Stimulated activated CD8-positive, alpha-beta memory T cell treated with anti-CD3 and anti-CD28 coated beads, Interleukin-12 subunit alpha, Interleukin-12 subunit beta, amount 100 ng/mL, for 24 hours (primary cell): Measurements from ENCODE around the gene TMEM132C.

ENCODE experiments used
- DNase-seq: peaks from one replicate; pipeline ENCODE4 v3.0.0-alpha.2; 2020; ENCODE audit errors: extremely low read depth

The TMEM132C gene

GRCh38 chr12:128288896-128289295 lies 21.9 kb downstream of the TMEM132C start:
- no peak for DNase-seq

DNA sequence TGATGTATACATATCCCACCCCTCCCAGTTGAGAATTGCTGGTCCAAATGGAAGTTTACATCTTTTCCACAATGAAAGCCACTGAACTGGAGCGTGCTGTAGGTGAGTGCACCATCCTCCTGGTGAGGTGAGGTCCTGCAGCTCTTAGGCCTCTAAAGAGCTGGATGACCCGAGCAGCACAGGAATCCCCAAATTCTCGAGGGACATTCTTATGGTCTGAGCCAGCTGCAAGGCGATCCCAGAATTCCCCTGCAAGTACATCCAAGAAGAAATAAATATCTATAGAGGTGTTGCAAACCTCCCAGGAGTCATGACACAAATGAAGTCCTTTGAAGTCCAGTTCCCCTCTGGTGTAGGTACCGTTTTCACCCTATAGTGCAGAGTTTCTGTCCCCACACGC lies 24.0 kb downstream of the TMEM132C start:
- no peak for DNase-seq

DNA sequence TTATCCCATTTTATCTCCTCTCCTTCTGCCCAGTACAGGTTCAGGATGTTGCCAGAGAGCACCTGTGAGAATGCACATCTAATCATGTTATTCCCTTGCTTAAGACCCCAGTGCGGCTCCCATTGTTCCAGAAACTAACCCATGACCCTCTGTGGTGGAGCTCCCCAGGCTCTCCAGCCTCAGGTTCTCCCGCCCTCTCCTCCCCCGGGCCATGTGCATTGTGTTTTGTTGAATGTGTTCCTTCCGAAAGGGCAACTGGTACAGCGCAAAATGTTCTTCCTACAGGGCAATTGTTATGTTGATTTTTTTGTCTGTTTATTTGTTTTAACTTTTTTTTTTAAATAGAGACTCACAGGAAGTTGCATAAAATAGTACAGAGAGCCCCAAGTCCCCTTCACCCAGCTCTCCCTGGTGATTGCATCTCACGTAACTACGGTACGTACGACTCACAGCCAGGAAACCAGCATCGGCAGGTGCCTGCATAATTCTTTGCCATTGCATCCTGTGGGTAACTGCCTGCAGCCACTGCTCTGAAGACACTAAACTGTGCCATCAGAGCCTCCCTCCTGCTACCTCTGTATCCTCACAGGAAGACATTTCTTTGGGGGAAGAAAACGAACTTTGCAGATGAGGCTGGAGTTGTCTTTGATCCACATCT lies 31.2 kb downstream of the TMEM132C start:
- DNase-seq: no peak

DNA sequence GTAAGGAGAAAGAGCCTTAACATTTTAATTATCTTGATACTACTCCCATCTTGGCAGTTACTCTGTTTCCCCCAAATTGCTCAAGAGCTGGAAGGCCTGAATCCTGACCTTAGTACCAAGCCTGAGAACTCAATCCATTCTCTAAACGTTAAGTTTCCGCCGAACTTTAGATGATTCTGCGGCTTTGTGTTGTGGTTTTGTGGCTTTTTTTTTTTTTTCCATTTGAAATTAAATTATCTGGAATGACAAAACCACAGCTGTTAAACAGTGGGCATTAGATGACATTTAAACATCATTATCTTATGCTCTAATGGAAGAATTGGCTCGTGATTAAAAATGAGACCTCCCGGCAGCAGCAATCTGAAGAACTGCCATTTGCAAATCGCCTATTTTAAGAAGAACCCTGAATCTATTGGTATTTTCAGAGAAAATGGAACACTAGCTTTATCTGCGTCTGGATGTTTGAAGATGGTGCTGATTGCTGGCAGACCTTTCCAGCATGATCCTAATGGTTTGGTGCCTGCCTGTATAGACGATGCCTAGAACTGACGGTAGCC lies 38.4 kb downstream of the TMEM132C start:
- DNase-seq: no peak

- no peak for DNase-seq
Observed at GRCh38 chr12:128307791-128308190, 40.8 kb downstream of the TMEM132C start.

DNA sequence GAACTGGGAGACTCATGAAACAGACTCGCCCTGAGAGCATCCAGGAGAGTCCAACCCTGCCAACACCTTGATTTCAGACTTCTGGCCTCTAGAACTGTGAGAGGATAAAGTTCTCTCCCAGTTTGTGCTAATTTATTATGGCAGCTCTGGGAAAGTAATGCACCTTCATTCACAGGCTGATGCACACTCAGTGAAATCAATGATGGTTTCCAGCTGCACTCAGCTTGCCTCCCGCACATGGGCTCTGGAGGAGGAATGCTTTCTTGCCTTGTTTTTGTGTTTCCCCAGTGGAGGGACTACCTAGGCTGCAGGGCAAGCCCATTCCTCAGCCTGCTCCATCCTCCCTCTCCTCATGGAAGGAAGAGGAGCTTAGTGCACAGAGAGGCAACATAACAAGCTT lies 45.7 kb downstream of the TMEM132C start:
- no peak for DNase-seq

- no peak for DNase-seq
Observed at GRCh38 chr12:128313931-128314330, 47.0 kb downstream of the TMEM132C start.

GRCh38 chr12:128314611-128315010 lies 47.6 kb downstream of the TMEM132C start:
- no peak for DNase-seq

GRCh38 chr12:128316078-128316477 lies 49.1 kb downstream of the TMEM132C start:
- no peak for DNase-seq

- no peak for DNase-seq
Observed at GRCh38 chr12:128316973-128317526, 50.1 kb downstream of the TMEM132C start.

- no peak for DNase-seq
Observed at GRCh38 chr12:128318341-128318740, 51.4 kb downstream of the TMEM132C start.

GRCh38 chr12:128318946-128319345 lies 52.0 kb downstream of the TMEM132C start:
- DNase-seq: no peak

GRCh38 chr12:128322341-128322740 lies 55.4 kb downstream of the TMEM132C start:
- no peak for DNase-seq

GRCh38 chr12:128323145-128323920 lies 56.4 kb downstream of the TMEM132C start:
- no peak for DNase-seq

- DNase-seq: no peak
Observed at GRCh38 chr12:128325646-128326045, 58.7 kb downstream of the TMEM132C start.

DNA sequence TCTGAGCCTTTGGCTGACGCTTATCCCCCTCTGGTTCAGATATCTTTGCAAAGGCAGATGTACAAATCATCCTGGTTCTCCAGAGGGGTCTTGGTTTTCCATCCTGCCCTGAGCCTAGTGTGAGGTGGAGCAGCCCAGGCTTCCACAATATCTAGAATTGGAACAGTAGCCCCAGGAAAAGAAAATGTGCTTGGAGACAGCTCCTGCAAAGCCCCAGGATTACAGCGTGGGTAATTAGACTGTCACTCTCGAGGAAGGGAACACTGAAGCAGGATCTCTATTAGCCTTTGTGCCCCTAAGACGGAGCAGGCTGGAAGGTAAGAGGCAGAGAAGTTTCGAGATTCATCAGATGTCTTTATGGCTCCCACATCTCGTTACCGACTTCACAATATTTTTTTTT lies 59.4 kb downstream of the TMEM132C start:
- DNase-seq: no peak

GRCh38 chr12:128328961-128329360 lies 62.0 kb downstream of the TMEM132C start:
- no peak for DNase-seq

GRCh38 chr12:128336204-128337070 lies 69.5 kb downstream of the TMEM132C start:
- no peak for DNase-seq

DNA sequence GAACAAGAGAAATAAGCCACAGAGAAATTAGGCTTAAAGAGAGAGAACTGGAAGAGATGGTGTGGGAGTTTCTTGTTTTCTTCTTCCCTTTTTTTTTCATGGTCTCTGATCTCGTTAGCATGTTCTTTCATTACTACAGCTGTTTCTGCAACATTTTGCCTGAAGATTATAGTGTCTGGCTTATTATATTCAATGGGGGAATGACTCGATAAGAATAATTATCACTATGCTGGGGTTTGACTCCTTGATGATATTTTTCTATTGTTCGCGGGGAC lies 70.0 kb downstream of the TMEM132C start:
- no peak for DNase-seq

DNA sequence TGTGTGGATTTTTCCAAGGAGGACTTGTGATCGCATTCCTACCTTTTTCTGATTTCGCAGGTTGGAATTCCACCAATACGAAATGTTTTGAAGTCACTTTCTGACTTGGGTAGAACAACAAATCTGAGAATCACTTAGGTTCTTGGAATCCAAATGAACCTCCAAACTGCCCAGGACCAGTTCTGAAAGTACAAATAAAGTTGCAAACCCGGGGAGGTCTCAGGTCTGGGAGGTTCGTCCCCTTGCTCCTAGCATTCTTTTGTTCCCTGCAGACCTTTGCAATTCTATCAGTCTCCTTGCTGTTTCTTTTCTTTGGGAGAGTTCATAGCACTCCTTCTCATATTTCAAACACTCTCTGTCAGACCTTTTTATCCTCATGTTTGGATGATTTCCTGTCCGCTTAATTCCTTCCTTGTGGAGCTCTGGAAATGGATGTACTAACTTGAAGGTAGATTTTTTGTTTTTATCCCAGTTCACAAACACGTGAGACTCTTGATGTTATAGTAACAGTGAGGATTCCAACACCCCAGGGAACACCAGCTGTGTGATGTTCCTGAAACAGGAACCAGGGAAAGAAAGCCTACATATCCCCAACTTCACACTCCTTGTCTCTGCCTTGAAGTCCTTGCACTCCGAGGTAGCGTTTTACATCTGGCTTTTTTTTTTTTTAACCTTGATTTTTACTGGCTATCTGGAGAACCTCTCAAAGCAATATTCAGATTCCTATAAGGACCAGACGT lies 70.6 kb downstream of the TMEM132C start:
- DNase-seq: no peak

DNA sequence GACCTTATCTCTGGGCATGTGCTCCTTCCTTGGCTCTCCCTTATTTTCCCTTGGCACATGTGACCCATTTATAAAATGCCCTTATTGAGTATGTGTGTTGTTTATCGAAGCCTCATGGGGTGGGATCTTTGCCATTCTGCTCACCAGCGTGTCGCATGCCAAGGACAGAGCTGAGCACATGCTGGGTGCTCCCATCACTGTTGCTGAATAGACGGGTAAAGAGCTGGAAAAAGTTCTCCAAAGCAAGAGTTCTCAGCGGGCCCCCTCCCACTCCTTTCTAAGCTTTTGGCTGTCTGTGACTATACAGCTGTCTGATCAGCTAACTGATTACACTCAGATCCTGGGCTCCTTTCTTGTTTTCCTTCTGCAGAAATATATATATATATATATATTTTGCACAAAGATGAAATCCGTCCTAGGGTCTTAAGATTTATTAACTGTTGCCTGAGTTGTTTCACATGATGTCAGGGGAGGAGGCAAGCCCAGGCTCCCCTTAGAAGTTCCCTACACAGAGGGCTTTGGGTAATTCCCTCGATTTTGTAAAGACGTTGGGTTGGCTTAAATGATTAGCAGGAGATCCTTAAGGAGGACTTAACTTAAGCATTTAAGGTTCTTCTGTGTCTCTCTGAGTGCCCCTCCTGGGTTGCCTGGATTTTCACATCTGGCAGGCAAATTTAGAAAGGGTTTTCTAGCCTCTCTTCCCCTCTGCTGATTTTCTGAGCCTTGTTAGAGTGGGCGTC lies 71.6 kb downstream of the TMEM132C start:
- DNase-seq: no peak
